Neural cell (in vitro differentiated cells): ENCODE results near the gene RASSF8. TPM values are rescaled to one million over a fixed set of nuclear protein-coding genes. Genes with fewer than 3 reads are reported as not detected.

Experiments used
- H2AFZ ChIP-seq: fragments of 200-600, 300-800 bp; sonication (generic), shearing (Covaris generic); 2 replicates; pipeline ENCODE4 v1.6.0; 2014; ENCODE audit warnings: low read depth, mild to moderate bottlenecking, antibody characterized with exemption, low read length, moderate library complexity
- H3F3A ChIP-seq: fragments of 200-600 bp; shearing (Covaris generic); 2 replicates; pipeline ENCODE4 v1.6.1; 2016; ENCODE audit warnings: mild to moderate bottlenecking, moderate library complexity, mixed read lengths, antibody characterized with exemption, low read length; ENCODE audit not compliant: insufficient read depth, poor library complexity, severe bottlenecking
- H3K27ac ChIP-seq: fragments of 200-600, 300-800 bp; sonication (generic), shearing (Covaris generic); 2 replicates; pipeline ENCODE4 v1.5.1; 2014; ENCODE audit warnings: mild to moderate bottlenecking, low read length, moderate library complexity
- H3K27me3 ChIP-seq: fragments of 300-800, 200-600 bp; sonication (generic), shearing (Covaris generic); 2 replicates; pipeline ENCODE4 v1.6.0; 2014; ENCODE audit warnings: mild to moderate bottlenecking, low read depth, low read length, moderate library complexity; ENCODE audit not compliant: insufficient read depth
- H3K36me3 ChIP-seq: fragments of 300-800, 200-600 bp; sonication (generic), shearing (Covaris generic); 2 replicates; pipeline ENCODE4 v1.5.1; 2014; ENCODE audit warnings: mild to moderate bottlenecking, antibody characterized with exemption, low read length, moderate library complexity; ENCODE audit not compliant: insufficient read depth
- H3K4me2 ChIP-seq: fragments of 300-800, 200-600 bp; sonication (generic), shearing (Covaris generic); 2 replicates; pipeline ENCODE4 v1.6.0; 2014; ENCODE audit warnings: mild to moderate bottlenecking, low read length
- H3K4me3 ChIP-seq: fragments of 300-800, 200-600 bp; sonication (generic), shearing (Covaris generic); 2 replicates; pipeline ENCODE4 v1.5.1; 2014; ENCODE audit warnings: mild to moderate bottlenecking, low read length, moderate library complexity
- H3K79me2 ChIP-seq: fragments of 200-600 bp; shearing (Covaris generic); replicated peaks from 2 replicates; pipeline ENCODE4 v1.6.0; 2014; ENCODE audit warnings: mild to moderate bottlenecking, low read length, moderate library complexity; ENCODE audit not compliant: insufficient read depth
- H3K9ac ChIP-seq: fragments of 300-800, 200-600 bp; sonication (generic), shearing (Covaris generic); 2 replicates; pipeline ENCODE4 v1.6.1; 2016; ENCODE audit warnings: mild to moderate bottlenecking, low read length, mixed read lengths
- H3K9me2 ChIP-seq: fragments of 200-600 bp; shearing (Covaris generic); 2 replicates; pipeline ENCODE4 v1.6.1; 2016; ENCODE audit warnings: mild to moderate bottlenecking, low read length, mixed read lengths; ENCODE audit not compliant: insufficient read depth
- H3K9me3 ChIP-seq: fragments of 200-600, 300-800 bp; sonication (generic), shearing (Covaris generic); 2 replicates; pipeline ENCODE4 v1.6.1; 2016; ENCODE audit warnings: mild to moderate bottlenecking, mixed run types, low read length, moderate library complexity, mixed read lengths
- H4K20me1 ChIP-seq: fragments of 200-600 bp; shearing (Covaris generic); 2 replicates; pipeline ENCODE4 v1.6.1; 2016; ENCODE audit warnings: mild to moderate bottlenecking, mixed run types; ENCODE audit not compliant: insufficient read depth
- EP300 ChIP-seq: fragments of 450-650 bp; conservative IDR thresholded peaks from 2 replicates; pipeline ENCODE4 v1.6.1; 2014; ENCODE audit warnings: antibody characterized with exemption, mild to moderate bottlenecking, moderate library complexity; ENCODE audit not compliant: poor library complexity, severe bottlenecking
- EZH2 ChIP-seq: fragments of 200-600, 300-800 bp; shearing (Covaris generic), sonication (generic); IDR thresholded peaks from 2 replicates; pipeline ENCODE4 v1.6.1; 2014; ENCODE audit warnings: antibody characterized with exemption, low read length, borderline replicate concordance, mild to moderate bottlenecking; ENCODE audit not compliant: insufficient read depth, poor library complexity, severe bottlenecking
- MXI1 ChIP-seq: fragments of 450-650 bp; conservative IDR thresholded peaks from 2 replicates; pipeline ENCODE4 v1.6.1; 2014; ENCODE audit warnings: antibody characterized with exemption, mild to moderate bottlenecking; ENCODE audit not compliant: poor library complexity, severe bottlenecking
- POLR2AphosphoS5 ChIP-seq: IDR thresholded peaks from 2 replicates; pipeline ENCODE4 v1.6.1; 2012
- RAD21 ChIP-seq: fragments of 450-650 bp; conservative IDR thresholded peaks from 2 replicates; pipeline ENCODE4 v1.6.1; 2014; ENCODE audit warnings: antibody characterized with exemption, mild to moderate bottlenecking, moderate library complexity
- REST ChIP-seq: IDR thresholded peaks from 2 replicates; pipeline ENCODE4 v1.6.1; 2012; ENCODE audit warnings: borderline replicate concordance
- SMC3 ChIP-seq: fragments of 450-650 bp; conservative IDR thresholded peaks from 2 replicates; pipeline ENCODE4 v1.6.1; 2014; ENCODE audit warnings: antibody characterized with exemption, mild to moderate bottlenecking, moderate library complexity; ENCODE audit not compliant: poor library complexity
- TAF1 ChIP-seq: IDR thresholded peaks from 2 replicates; pipeline ENCODE4 v1.6.1; 2012; ENCODE audit warnings: low read depth
- polyA plus RNA-seq: library from polyadenylated mRNA; depleted of rRNA; stranded (reverse); fragments of >200 nt; gene quantifications from 2 replicates; pipeline ENCODE4 v1.2.3, GENCODE V29; 2014
- TF ChIP-seq, protein P1 (sequence below): fragments of 450-650 bp; IDR thresholded peaks from 2 replicates; pipeline ENCODE4 v1.5.1; 2014; ENCODE audit warnings: antibody characterized with exemption, mild to moderate bottlenecking, moderate library complexity; ENCODE audit not compliant: poor library complexity, severe bottlenecking

The RASSF8 gene
- polyA plus RNA-seq, 1 donor from 2014 or later, result 11.4 TPM

- TF ChIP-seq SMC3, result no peak
- TF ChIP-seq, protein P1, sequence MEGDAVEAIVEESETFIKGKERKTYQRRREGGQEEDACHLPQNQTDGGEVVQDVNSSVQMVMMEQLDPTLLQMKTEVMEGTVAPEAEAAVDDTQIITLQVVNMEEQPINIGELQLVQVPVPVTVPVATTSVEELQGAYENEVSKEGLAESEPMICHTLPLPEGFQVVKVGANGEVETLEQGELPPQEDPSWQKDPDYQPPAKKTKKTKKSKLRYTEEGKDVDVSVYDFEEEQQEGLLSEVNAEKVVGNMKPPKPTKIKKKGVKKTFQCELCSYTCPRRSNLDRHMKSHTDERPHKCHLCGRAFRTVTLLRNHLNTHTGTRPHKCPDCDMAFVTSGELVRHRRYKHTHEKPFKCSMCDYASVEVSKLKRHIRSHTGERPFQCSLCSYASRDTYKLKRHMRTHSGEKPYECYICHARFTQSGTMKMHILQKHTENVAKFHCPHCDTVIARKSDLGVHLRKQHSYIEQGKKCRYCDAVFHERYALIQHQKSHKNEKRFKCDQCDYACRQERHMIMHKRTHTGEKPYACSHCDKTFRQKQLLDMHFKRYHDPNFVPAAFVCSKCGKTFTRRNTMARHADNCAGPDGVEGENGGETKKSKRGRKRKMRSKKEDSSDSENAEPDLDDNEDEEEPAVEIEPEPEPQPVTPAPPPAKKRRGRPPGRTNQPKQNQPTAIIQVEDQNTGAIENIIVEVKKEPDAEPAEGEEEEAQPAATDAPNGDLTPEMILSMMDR, result no peak
- no peak for TF ChIP-seq TAF1
- no peak for TF ChIP-seq EP300
- no peak for TF ChIP-seq RAD21
- TF ChIP-seq POLR2AphosphoS5, result no peak
- TF ChIP-seq MXI1, result no peak
- no peak for TF ChIP-seq EZH2
- no peak for TF ChIP-seq REST
- Histone ChIP-seq H3K9me3 (no peaks in the 10 kb centered on the region), H3K27ac (no peak overlapping the region), H4K20me1 (no peaks in the 10 kb centered on the region), H3K9ac (no peak overlapping the region), H3K36me3 (no peaks in the 10 kb centered on the region), H3K4me3 (no peak overlapping the region), H3F3A (no peaks in the 10 kb centered on the region), H3K27me3 (no peaks in the 10 kb centered on the region), H3K79me2 (peaks cover 7% of the 10 kb centered on the region), H2AFZ (no peak overlapping the region), H3K9me2 (no peaks in the 10 kb centered on the region), H3K4me2 (no peak overlapping the region)
Observed at GRCh38 chr12:26021534-26021933, 63.1 kb downstream of the RASSF8 start.

GRCh38 chr12:26022043-26022442 lies 63.6 kb downstream of the RASSF8 start:
- Histone ChIP-seq H3K9me3 (no peaks in the 10 kb centered on the region), H3K36me3 (no peaks in the 10 kb centered on the region), H3K9ac (no peak overlapping the region), H3K27ac (no peak overlapping the region), H4K20me1 (no peaks in the 10 kb centered on the region), H3K79me2 (peaks cover 7% of the 10 kb centered on the region), H3F3A (no peaks in the 10 kb centered on the region), H3K9me2 (no peaks in the 10 kb centered on the region), H2AFZ (no peak overlapping the region), H3K4me2 (no peak overlapping the region), H3K4me3 (no peak overlapping the region), H3K27me3 (no peaks in the 10 kb centered on the region)
- TF ChIP-seq, protein P1, result no peak
